Testis (tissue), 2 donors: ENCODE results near the gene SCRN1.

Experiments
- CTCF ChIP-seq, 3 experiments: fragments of 450-650 bp in 2 of 3; fragments of 200-600 bp in 1 of 3; sonication (generic) in 1 of 3; IDR thresholded peaks; one replicate each; pipeline ENCODE4 v1.5.1; 2016 to 2019; ENCODE audit warnings: antibody characterized with exemption in 3 of 3, mild to moderate bottlenecking in 2 of 3, moderate library complexity in 1 of 3
- POLR2A ChIP-seq: fragments of 450-650 bp; IDR thresholded peaks from one replicate; pipeline ENCODE4 v1.6.1; 2017; ENCODE audit warnings: antibody characterized with exemption, mild to moderate bottlenecking, moderate library complexity

- no peak for TF ChIP-seq CTCF (IDR thresholded peaks at IDR 0.05)
- TF ChIP-seq POLR2A, result no peak
Observed at GRCh38 chr7:29980151-29980550, 9.4 kb downstream of the SCRN1 start.
